HepG2 (cell line): Measurements from ENCODE around the gene ZNF277. TPM values are rescaled to one million over a fixed set of nuclear protein-coding genes. Genes with fewer than 3 reads are reported as not detected.

Experiments
- FOSL2 ChIP-seq: sonication (generic); formaldehyde crosslinking; IDR thresholded peaks from 2 replicates; pipeline ENCODE4 v1.4.0; 2020; ENCODE audit warnings: missing genetic modification reagents
- FUBP1 ChIP-seq: sonication (generic); formaldehyde crosslinking; IDR thresholded peaks from 2 replicates; pipeline ENCODE4 v1.5.1; 2020; ENCODE audit warnings: missing genetic modification reagents, mild to moderate bottlenecking, borderline replicate concordance
- HIC2 ChIP-seq: sonication (generic); formaldehyde crosslinking; IDR thresholded peaks from 2 replicates; pipeline ENCODE4 v1.9.0; 2022; ENCODE audit warnings: low read depth, missing genetic modification reagents
- HOMEZ ChIP-seq: IDR thresholded peaks from 2 replicates; pipeline ENCODE4 v1.6.1; 2016; ENCODE audit warnings: low read depth
- LBX2 ChIP-seq: sonication (generic); formaldehyde crosslinking; IDR thresholded peaks from 2 replicates; pipeline ENCODE4 v1.5.0; 2020; ENCODE audit warnings: missing genetic modification reagents, mild to moderate bottlenecking, borderline replicate concordance
- LCORL ChIP-seq, 2 experiments: fragments of 450-650 bp in 1 of 2; sonication (generic) in 1 of 2; formaldehyde crosslinking in 1 of 2; IDR thresholded peaks; 2 replicates each; pipeline versions ENCODE4 v1.5.0 to v1.6.1; 2017 to 2020; ENCODE audit warnings: antibody characterized with exemption in 1 of 2, missing genetic modification reagents in 1 of 2
- NCOA1 ChIP-seq: sonication (generic); formaldehyde crosslinking; IDR thresholded peaks from 2 replicates; pipeline ENCODE4 v1.9.0; 2021; ENCODE audit warnings: missing genetic modification reagents
- PAXIP1 ChIP-seq: sonication (generic); formaldehyde crosslinking; conservative IDR thresholded peaks from 2 replicates; pipeline ENCODE4 v1.4.0; 2020; ENCODE audit warnings: mild to moderate bottlenecking, missing genetic modification reagents, moderate library complexity
- RFXANK ChIP-seq: IDR thresholded peaks from 2 replicates; pipeline ENCODE4 v1.6.1; 2016
- SIX1 ChIP-seq: sonication (generic); formaldehyde crosslinking; IDR thresholded peaks from 2 replicates; pipeline ENCODE4 v1.4.0; 2020; ENCODE audit warnings: missing genetic modification reagents, borderline replicate concordance
- SP2 ChIP-seq: sonication (generic); formaldehyde crosslinking; IDR thresholded peaks from 2 replicates; pipeline ENCODE4 v1.5.1; 2020; ENCODE audit warnings: mild to moderate bottlenecking, missing genetic modification reagents
- TARDBP ChIP-seq: sonication (generic); formaldehyde crosslinking; IDR thresholded peaks from 2 replicates; pipeline ENCODE4 v1.8.0; 2022; ENCODE audit warnings: mild to moderate bottlenecking, missing genetic modification reagents
- TBX2 ChIP-seq: sonication (generic); formaldehyde crosslinking; IDR thresholded peaks from 2 replicates; pipeline ENCODE4 v1.5.0; 2020; ENCODE audit warnings: missing genetic modification reagents, mild to moderate bottlenecking, borderline replicate concordance
- THAP11 ChIP-seq: IDR thresholded peaks from 2 replicates; pipeline ENCODE4 v1.6.1; 2016; ENCODE audit warnings: missing biosample characterization, missing genetic modification reagents
- TRIM24 ChIP-seq: sonication (generic); formaldehyde crosslinking; IDR thresholded peaks from 2 replicates; pipeline ENCODE4 v1.8.0; 2022; ENCODE audit warnings: mild to moderate bottlenecking, missing genetic modification reagents
- ZMYM2 ChIP-seq: sonication (generic); formaldehyde crosslinking; IDR thresholded peaks from 2 replicates; pipeline ENCODE4 v1.8.0; 2022; ENCODE audit warnings: mild to moderate bottlenecking, missing genetic modification reagents
- ZMYM4 ChIP-seq: sonication (generic); formaldehyde crosslinking; IDR thresholded peaks from 2 replicates; pipeline ENCODE4 v1.8.1; 2023; ENCODE audit warnings: mild to moderate bottlenecking, missing genetic modification reagents
- polyA plus RNA-seq, 8 experiments: library from polyadenylated mRNA; depleted of rRNA in 3 of 8; stranded (reverse) in 7 of 8; unstranded in 1 of 8; fragments of >200 nt; fragmentation: Illumina TruSeq in 4 of 8; extraction: Trizol in 4 of 8; gene quantifications; 2 replicates each; pipeline versions ENCODE4 v1.2.1 to v1.2.3, GENCODE V29; 2011 to 2016; ENCODE audit warnings: low read depth in 4 of 8, missing spikeins in 1 of 8, mixed read lengths in 1 of 8; ENCODE audit not compliant: insufficient read depth in 1 of 8
- total RNA-seq, 5 experiments: library from RNA; depleted of rRNA; stranded (reverse); fragments of >200 nt; fragmentation: Illumina TruSeq; extraction: Trizol; gene quantifications; 2 replicates each; pipeline ENCODE4 v1.2.3, GENCODE V29; 2016; ENCODE audit warnings: low read depth in 1 of 5

ZNF277 gene
- total and polyA plus RNA-seq, 2 of the 13 experiments (the other 11 are each of a cell fraction or from before 2014, with no cell fraction given): 29.1 to 30.1 TPM

GRCh38 chr7:112211348-112211907 lies 4.9 kb downstream of the ZNF277 start (continued):
- no peak for TF ChIP-seq HIC2 (CRISPR knock-in tag)
- TF ChIP-seq TARDBP: peak; percentile 90; the same call in 1 of the 2 replicates
- peak; percentile 81; the same call in 1 of the 2 replicates for TF ChIP-seq RFXANK
- peak; percentile 79 for TF ChIP-seq THAP11
- peak; percentile 94 for TF ChIP-seq ZMYM4 (CRISPR knock-in tag)
- TF ChIP-seq HOMEZ: peak; percentile 98
- TF ChIP-seq NCOA1 (CRISPR knock-in tag): no peak
- TF ChIP-seq SIX1 (CRISPR knock-in tag): peak; percentile 88
- TF ChIP-seq LCORL (IDR thresholded peaks at IDR 0.05): no peak
- TF ChIP-seq LCORL (CRISPR knock-in tag; IDR thresholded peaks at IDR 0.05): peak; percentile 60
- TF ChIP-seq SP2 (CRISPR knock-in tag): no peak
- TF ChIP-seq TRIM24: 0 out of 2 replicates have a peak, but pooled peaks have one; percentile 19
- no peak; the same call in 1 of the 2 replicates for TF ChIP-seq ZMYM2 (CRISPR knock-in tag)
- TF ChIP-seq TBX2: peak; percentile 77
- TF ChIP-seq FOSL2: peak; percentile 61; the same call in 1 of the 2 replicates
- no peak for TF ChIP-seq FUBP1 (CRISPR knock-in tag)
- no peak for TF ChIP-seq LBX2 (CRISPR knock-in tag)
- TF ChIP-seq PAXIP1 (CRISPR knock-in tag): peak; percentile 94
